Panc1 (cell line): ENCODE data around the gene CYP27B1.

ENCODE experiments used
- POLR2AphosphoS5 ChIP-seq: IDR thresholded peaks from 2 replicates; pipeline ENCODE4 v1.6.1; 2012; ENCODE audit warnings: mild to moderate bottlenecking, low read depth, low read length, moderate library complexity
- SIN3A ChIP-seq: IDR thresholded peaks from 2 replicates; pipeline ENCODE4 v1.6.1; 2012; ENCODE audit warnings: low read depth, mild to moderate bottlenecking, low read length, moderate library complexity, borderline replicate concordance; ENCODE audit not compliant: insufficient read depth
- TF ChIP-seq, protein P1 (sequence below): fragments of 450-650 bp; IDR thresholded peaks from 2 replicates; pipeline ENCODE4 v1.5.1; 2017; ENCODE audit warnings: mild to moderate bottlenecking

- TF ChIP-seq POLR2AphosphoS5 (no peak), SIN3A (no peak)
- TF ChIP-seq, protein P1, sequence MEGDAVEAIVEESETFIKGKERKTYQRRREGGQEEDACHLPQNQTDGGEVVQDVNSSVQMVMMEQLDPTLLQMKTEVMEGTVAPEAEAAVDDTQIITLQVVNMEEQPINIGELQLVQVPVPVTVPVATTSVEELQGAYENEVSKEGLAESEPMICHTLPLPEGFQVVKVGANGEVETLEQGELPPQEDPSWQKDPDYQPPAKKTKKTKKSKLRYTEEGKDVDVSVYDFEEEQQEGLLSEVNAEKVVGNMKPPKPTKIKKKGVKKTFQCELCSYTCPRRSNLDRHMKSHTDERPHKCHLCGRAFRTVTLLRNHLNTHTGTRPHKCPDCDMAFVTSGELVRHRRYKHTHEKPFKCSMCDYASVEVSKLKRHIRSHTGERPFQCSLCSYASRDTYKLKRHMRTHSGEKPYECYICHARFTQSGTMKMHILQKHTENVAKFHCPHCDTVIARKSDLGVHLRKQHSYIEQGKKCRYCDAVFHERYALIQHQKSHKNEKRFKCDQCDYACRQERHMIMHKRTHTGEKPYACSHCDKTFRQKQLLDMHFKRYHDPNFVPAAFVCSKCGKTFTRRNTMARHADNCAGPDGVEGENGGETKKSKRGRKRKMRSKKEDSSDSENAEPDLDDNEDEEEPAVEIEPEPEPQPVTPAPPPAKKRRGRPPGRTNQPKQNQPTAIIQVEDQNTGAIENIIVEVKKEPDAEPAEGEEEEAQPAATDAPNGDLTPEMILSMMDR: no peak
These were observed 26.0 kb downstream of the CYP27B1 start for GRCh38 chr12:57740656-57741412.
